H9 (cell line): ENCODE data around the gene SLC34A1. TPM values are rescaled to one million over a fixed set of nuclear protein-coding genes. Genes with fewer than 3 reads are reported as not detected.

Experiments used
- DNase-seq: peaks from one replicate; pipeline ENCODE4 v3.0.0-alpha.2; 2017
- H2AFZ ChIP-seq: one replicate; pipeline ENCODE4 v1.6.1; 2013; ENCODE audit warnings: mild to moderate bottlenecking, low read length, control low read depth, moderate library complexity
- H2AK5ac ChIP-seq: 2 replicates; pipeline ENCODE4 v1.6.1; 2013; ENCODE audit warnings: low read length, control low read depth, mixed read lengths; ENCODE audit not compliant: insufficient read length
- H2BK120ac ChIP-seq: one replicate; pipeline ENCODE4 v1.6.1; 2013; ENCODE audit warnings: low read depth, mild to moderate bottlenecking, low read length, control low read depth, inconsistent platforms; ENCODE audit not compliant: poor library complexity, severe bottlenecking
- H2BK12ac ChIP-seq: 2 replicates; pipeline ENCODE4 v1.6.1; 2013; ENCODE audit warnings: low read length, control low read depth, mixed read lengths, low read depth; ENCODE audit not compliant: insufficient read length
- H2BK15ac ChIP-seq: 2 replicates; pipeline ENCODE4 v1.6.1; 2013; ENCODE audit warnings: low read depth, low read length, control low read depth
- H2BK20ac ChIP-seq: one replicate; pipeline ENCODE4 v1.6.1; 2013; ENCODE audit warnings: low read depth, mild to moderate bottlenecking, low read length, control low read depth, inconsistent platforms; ENCODE audit not compliant: poor library complexity, severe bottlenecking
- H2BK5ac ChIP-seq: 2 replicates; pipeline ENCODE4 v1.6.1; 2013; ENCODE audit warnings: low read length, control low read depth, mixed read lengths; ENCODE audit not compliant: insufficient read length
- H3K14ac ChIP-seq: 2 replicates; pipeline ENCODE4 v1.6.1; 2013; ENCODE audit warnings: low read length, control low read depth; ENCODE audit not compliant: insufficient read depth
- H3K18ac ChIP-seq: 2 replicates; pipeline ENCODE4 v1.6.1; 2013; ENCODE audit warnings: low read depth, mild to moderate bottlenecking, mixed read lengths, low read length, control low read depth; ENCODE audit not compliant: insufficient read length
- H3K23ac ChIP-seq: 2 replicates; pipeline ENCODE4 v1.6.1; 2013; ENCODE audit warnings: low read length, control low read depth, mixed read lengths, low read depth; ENCODE audit not compliant: insufficient read length
- H3K23me2 ChIP-seq: 2 replicates; pipeline ENCODE4 v1.6.1; 2013; ENCODE audit warnings: low read depth, mild to moderate bottlenecking, mixed read lengths, low read length, control low read depth; ENCODE audit not compliant: insufficient read length, poor library complexity, severe bottlenecking
- H3K27ac ChIP-seq: 2 replicates; pipeline ENCODE4 v1.5.1; 2013; ENCODE audit warnings: low read length, control low read depth, mixed read lengths, low read depth; ENCODE audit not compliant: insufficient read length
- H3K27me3 ChIP-seq: 2 replicates; pipeline ENCODE4 v1.6.1; 2013; ENCODE audit warnings: low read length, control low read depth, inconsistent platforms; ENCODE audit not compliant: insufficient read depth
- H3K4ac ChIP-seq: 2 replicates; pipeline ENCODE4 v1.6.1; 2013; ENCODE audit warnings: low read depth, mild to moderate bottlenecking, control low read depth, inconsistent platforms, low read length, moderate library complexity
- H3K4me1 ChIP-seq: 2 replicates; pipeline ENCODE4 v1.6.1; 2013; ENCODE audit warnings: low read length, control low read depth, inconsistent platforms; ENCODE audit not compliant: insufficient read depth
- H3K4me2 ChIP-seq: 2 replicates; pipeline ENCODE4 v1.6.1; 2013; ENCODE audit warnings: low read length, control low read depth, mixed read lengths; ENCODE audit not compliant: insufficient read length, insufficient read depth
- H3K56ac ChIP-seq: 2 replicates; pipeline ENCODE4 v1.6.1; 2013; ENCODE audit warnings: low read depth, mild to moderate bottlenecking, mixed read lengths, low read length, control low read depth; ENCODE audit not compliant: insufficient read length
- H3K79me1 ChIP-seq: 2 replicates; pipeline ENCODE4 v1.6.1; 2013; ENCODE audit warnings: low read depth, mild to moderate bottlenecking, moderate library complexity, low read length, control low read depth, inconsistent platforms; ENCODE audit not compliant: insufficient read depth, poor library complexity, severe bottlenecking
- H3K79me2 ChIP-seq: 2 replicates; pipeline ENCODE4 v1.6.1; 2013; ENCODE audit warnings: low read length, control low read depth, inconsistent platforms; ENCODE audit not compliant: insufficient read depth
- H3K9ac ChIP-seq: 2 replicates; pipeline ENCODE4 v1.6.1; 2013; ENCODE audit warnings: low read length, control low read depth, mixed read lengths; ENCODE audit not compliant: insufficient read length; ENCODE audit errors: extremely low read depth
- H3K9me3 ChIP-seq: one replicate; pipeline ENCODE4 v1.6.1; 2013; ENCODE audit warnings: low read depth, low read length, inconsistent platforms; ENCODE audit not compliant: control insufficient read depth
- H3T11ph ChIP-seq: one replicate; pipeline ENCODE4 v1.6.1; 2013; ENCODE audit warnings: mild to moderate bottlenecking, low read length, control low read depth, inconsistent platforms
- H4K20me1 ChIP-seq: one replicate; pipeline ENCODE4 v1.6.1; 2013; ENCODE audit not compliant: control insufficient read depth, insufficient read length, insufficient read depth
- H4K5ac ChIP-seq: 2 replicates; pipeline ENCODE4 v1.6.1; 2013; ENCODE audit warnings: low read depth, mild to moderate bottlenecking, mixed read lengths, low read length, control low read depth; ENCODE audit not compliant: insufficient read length
- H4K8ac ChIP-seq: replicated peaks from 2 replicates; pipeline ENCODE4 v1.6.1; 2013; ENCODE audit warnings: low read length, control low read depth, mixed read lengths, low read depth; ENCODE audit not compliant: insufficient read length
- H4K91ac ChIP-seq: 2 replicates; pipeline ENCODE4 v1.6.1; 2013; ENCODE audit warnings: low read depth, mild to moderate bottlenecking, moderate library complexity, mixed read lengths, low read length, control low read depth; ENCODE audit not compliant: insufficient read length
- H3K27ac Mint-ChIP-seq, 3 experiments: 2 replicates in 2 of 3; 3 replicates in 1 of 3; pipeline ENCODE4 v1.8.0; 2020 to 2021; ENCODE audit warnings: mixed read lengths in 3 of 3, mild to moderate bottlenecking in 1 of 3, moderate library complexity in 1 of 3
- H3K27me3 Mint-ChIP-seq: 2 replicates; pipeline ENCODE4 v1.8.0; 2021; ENCODE audit warnings: low read depth, mild to moderate bottlenecking, moderate library complexity, mixed read lengths
- H3K36me3 Mint-ChIP-seq, 3 experiments: 2 replicates in 2 of 3; 3 replicates in 1 of 3; pipeline ENCODE4 v1.8.0; 2020 to 2021; ENCODE audit warnings: low read depth in 3 of 3, mixed read lengths in 3 of 3; ENCODE audit not compliant: insufficient read depth in 1 of 3
- H3K4me1 Mint-ChIP-seq, 2 experiments: 2 replicates each; pipeline ENCODE4 v1.8.0; 2020; ENCODE audit warnings: mixed read lengths in 2 of 2
- H3K4me3 Mint-ChIP-seq, 2 experiments: 2 replicates in 1 of 2; 3 replicates in 1 of 2; pipeline ENCODE4 v1.8.0; 2020 to 2021; ENCODE audit warnings: mild to moderate bottlenecking in 2 of 2, mixed read lengths in 2 of 2, moderate library complexity in 1 of 2
- H3K9me3 Mint-ChIP-seq, 2 experiments: 2 replicates in 1 of 2; 3 replicates in 1 of 2; pipeline ENCODE4 v1.8.0; 2020; ENCODE audit warnings: mild to moderate bottlenecking in 2 of 2, mixed read lengths in 2 of 2, moderate library complexity in 1 of 2
- WGBS: extraction: QIAGEN DNeasy Blood & Tissue Kit; methylation state at CpG from one replicate; pipeline ENCODE4 v1.1.7; 2013; ENCODE audit warnings: missing lambda C conversion rate, low lambda C conversion rate, mixed read lengths; ENCODE audit not compliant: insufficient read length; ENCODE audit errors: extremely low coverage; 5-methylcytosine and 5-hydroxymethylcytosine counted together
- total RNA-seq: library from RNA; stranded (reverse); gene quantifications from 2 replicates; pipeline ENCODE4 v1.2.1, GENCODE V29; 2021
- TF ChIP-seq, protein P1 (sequence below): fragments of 200-600 bp; sonication (generic); conservative IDR thresholded peaks from 3 replicates; pipeline ENCODE4 v1.8.0; 2021; ENCODE audit warnings: antibody characterized with exemption, mild to moderate bottlenecking

Gene SLC34A1
- total RNA-seq, 1 experiment from 2014 or later: not detected

DNA sequence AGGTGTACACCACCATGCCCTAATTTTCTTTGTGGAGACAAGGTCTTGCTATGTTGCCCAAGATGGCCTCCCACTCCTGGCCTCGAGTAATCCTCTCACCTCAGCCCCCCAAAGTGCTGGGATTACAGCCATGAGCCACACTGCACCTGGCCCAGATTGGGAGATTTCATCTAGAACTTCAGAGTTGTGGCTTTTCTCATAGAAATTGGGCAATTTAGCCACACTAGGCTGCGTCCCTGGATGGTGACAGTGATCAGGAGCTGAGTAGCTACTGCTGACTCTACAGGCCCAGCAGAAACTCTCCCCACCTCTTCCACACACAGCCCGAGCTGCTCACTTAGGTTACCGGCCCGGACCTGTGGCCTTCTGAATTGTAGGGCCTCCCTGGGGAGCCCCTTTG is 8.5 kb downstream of the SLC34A1 start:
- Mint-ChIP-seq H3K36me3 (no peaks in the 10 kb centered on the region), H3K4me1 (peaks cover 27 to 33% of the 10 kb centered on the region in 2 experiments), H3K27ac (no peak overlapping the region; a peak in 1 of 7 replicates), H3K4me3 (no peak overlapping the region), H3K27me3 (peaks cover 53% of the 10 kb centered on the region), H3K9me3 (no peaks in the 10 kb centered on the region)
- H2BK15ac ChIP-seq: no peak overlapping the region
- no peak overlapping the region for H2AFZ ChIP-seq
- H3K23ac ChIP-seq: no peak overlapping the region
- no peak overlapping the region for H4K91ac ChIP-seq
- no peak overlapping the region for H3K4me2 ChIP-seq
- no peak overlapping the region for H3K18ac ChIP-seq
- TF ChIP-seq, protein P1, sequence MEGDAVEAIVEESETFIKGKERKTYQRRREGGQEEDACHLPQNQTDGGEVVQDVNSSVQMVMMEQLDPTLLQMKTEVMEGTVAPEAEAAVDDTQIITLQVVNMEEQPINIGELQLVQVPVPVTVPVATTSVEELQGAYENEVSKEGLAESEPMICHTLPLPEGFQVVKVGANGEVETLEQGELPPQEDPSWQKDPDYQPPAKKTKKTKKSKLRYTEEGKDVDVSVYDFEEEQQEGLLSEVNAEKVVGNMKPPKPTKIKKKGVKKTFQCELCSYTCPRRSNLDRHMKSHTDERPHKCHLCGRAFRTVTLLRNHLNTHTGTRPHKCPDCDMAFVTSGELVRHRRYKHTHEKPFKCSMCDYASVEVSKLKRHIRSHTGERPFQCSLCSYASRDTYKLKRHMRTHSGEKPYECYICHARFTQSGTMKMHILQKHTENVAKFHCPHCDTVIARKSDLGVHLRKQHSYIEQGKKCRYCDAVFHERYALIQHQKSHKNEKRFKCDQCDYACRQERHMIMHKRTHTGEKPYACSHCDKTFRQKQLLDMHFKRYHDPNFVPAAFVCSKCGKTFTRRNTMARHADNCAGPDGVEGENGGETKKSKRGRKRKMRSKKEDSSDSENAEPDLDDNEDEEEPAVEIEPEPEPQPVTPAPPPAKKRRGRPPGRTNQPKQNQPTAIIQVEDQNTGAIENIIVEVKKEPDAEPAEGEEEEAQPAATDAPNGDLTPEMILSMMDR: no peak
- no peak overlapping the region for H2AK5ac ChIP-seq
- no peaks in the 10 kb centered on the region; the same call in 1 of the 2 replicates for H3K27me3 ChIP-seq
- no peaks in the 10 kb centered on the region for H3K23me2 ChIP-seq
- H3K9me3 ChIP-seq: no peaks in the 10 kb centered on the region
- no CpG with 5 or more reads among the region's 5 CpGs for WGBS
- no peak overlapping the region for H3T11ph ChIP-seq
- no peaks in the 10 kb centered on the region; the same call in 1 of the 2 replicates for H3K4me1 ChIP-seq
- no peaks in the 10 kb centered on the region for H3K79me1 ChIP-seq
- no peak overlapping the region for H3K27ac ChIP-seq
- no peak overlapping the region for H4K8ac ChIP-seq
- no peak overlapping the region for H2BK20ac ChIP-seq
- H2BK12ac ChIP-seq: no peak overlapping the region
- no peak overlapping the region for H3K9ac ChIP-seq
- no peak overlapping the region for H4K5ac ChIP-seq
- H2BK5ac ChIP-seq: no peak overlapping the region
- DNase-seq: no peak
- no peaks in the 10 kb centered on the region for H3K79me2 ChIP-seq
- no peaks in the 10 kb centered on the region for H4K20me1 ChIP-seq
- H2BK120ac ChIP-seq: no peak overlapping the region
- no peak overlapping the region for H3K4ac ChIP-seq
- no peak overlapping the region for H3K14ac ChIP-seq
- H3K56ac ChIP-seq: no peak overlapping the region
